ENCODE results near the gene NPC1. TPM values are rescaled to one million over a fixed set of nuclear protein-coding genes. Genes with fewer than 3 reads are reported as not detected.
A peak's percentile ranks its signal among the peaks of the same experiment; 100 is the strongest.

NPC1 gene
- polyA plus RNA-seq, 3 donors, result 7.5 to 17.9 (median 17.7) TPM

GRCh38 chr18:23599809-23600208 lies 13.5 kb upstream of the NPC1 start:
- Mint-ChIP-seq H3K27ac (no peak overlapping the region), H3K27me3 (ENCODE audit: low read depth in 3 of 3) (peaks cover 1 to 12% (median 2%) of the 10 kb centered on the region in 3 donors), H3K4me1 (peaks cover 21% of the 10 kb centered on the region), H3K9me3 (peaks cover 0 to 1% (median 0%) of the 10 kb centered on the region in 7 donors), H3K36me3 (no peaks in the 10 kb centered on the region), H3K4me3 (no peak overlapping the region)
- no peaks in the 10 kb centered on the region for H3K9me3 ChIP-seq (replicated peaks in 1 of 2; ENCODE audit: control insufficient read depth in 1 of 2, insufficient read depth in 1 of 2, low read length in 2 of 2)
- H3K9ac ChIP-seq (ENCODE audit: insufficient read depth, low read length, poor library complexity, severe bottlenecking), result no peak overlapping the region
- no peaks in the 10 kb centered on the region for H3K79me2 ChIP-seq (ENCODE audit: insufficient read depth, low read length)
- H4K20me1 ChIP-seq (ENCODE audit: insufficient read depth, low read length), result no peaks in the 10 kb centered on the region
- no peak overlapping the region for H3K4me2 ChIP-seq (replicated peaks; ENCODE audit: extremely low read depth, low read length, poor library complexity, severe bottlenecking)
- H2AFZ ChIP-seq (ENCODE audit: insufficient read depth, low read depth, low read length, poor library complexity, severe bottlenecking), result no peak overlapping the region
- no CpG with 5 or more reads among the region's 1 CpG for WGBS (ENCODE audit: insufficient coverage)
- no peak overlapping the region for H3K4me3 ChIP-seq (replicated peaks in 1 of 3; ENCODE audit: low read depth in 2 of 3, low read length in 3 of 3)
- intact Hi-C loops (cut with micrococcal nuclease), result no loop called here
- DNase-seq, result no peak
- TF ChIP-seq CTCF (IDR thresholded peaks at IDR 0.05), result no peak
- peaks cover 16 to 18% of the 10 kb centered on the region in 2 donors for H3K4me1 ChIP-seq (ENCODE audit: control insufficient read depth in 1 of 2, insufficient read depth in 2 of 2, low read length in 2 of 2)
- H3K36me3 ChIP-seq (replicated peaks in 1 of 2; ENCODE audit: control insufficient read depth in 1 of 2, insufficient read depth in 2 of 2, low read length in 2 of 2), result no peaks in the 10 kb centered on the region
- no peak overlapping the region for H3K27ac ChIP-seq (ENCODE audit: low read depth in 1 of 2, low read length in 2 of 2)
- no peaks in the 10 kb centered on the region for H3K27me3 ChIP-seq (ENCODE audit: control insufficient read depth in 2 of 2, insufficient read depth in 2 of 2, low read length in 2 of 2)

DNA sequence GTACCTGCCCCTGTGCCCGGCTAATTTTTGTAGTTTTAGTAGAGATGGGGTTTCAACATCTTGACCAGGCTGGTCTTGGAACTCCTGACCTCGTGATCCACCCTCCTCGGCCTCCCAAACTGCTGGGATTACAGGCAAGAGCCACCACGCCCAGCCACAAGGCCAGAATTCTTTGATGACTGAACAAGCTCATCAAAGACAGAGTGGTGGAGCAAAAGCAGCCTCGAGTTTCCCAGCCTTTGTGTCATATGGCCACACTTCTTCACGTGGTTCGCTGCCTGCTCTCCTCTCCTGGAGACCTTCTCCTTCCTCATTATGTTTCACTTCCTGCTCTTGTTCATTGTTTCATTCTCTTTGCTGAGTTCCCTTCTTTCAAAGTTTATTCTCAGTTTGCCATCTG lies 9.9 kb upstream of the NPC1 start:
- no peaks in the 10 kb centered on the region for H4K20me1 ChIP-seq (ENCODE audit: insufficient read depth, low read length)
- no peak overlapping the region for H3K4me3 ChIP-seq (replicated peaks in 1 of 3; ENCODE audit: low read depth in 2 of 3, low read length in 3 of 3)
- intact Hi-C loops (cut with micrococcal nuclease), result no loop called here
- WGBS (ENCODE audit: insufficient coverage), result 33% methylated on average over 5 of the region's 7 CpGs
- H3K9ac ChIP-seq (ENCODE audit: insufficient read depth, low read length, poor library complexity, severe bottlenecking), result no peak overlapping the region
- H3K36me3 ChIP-seq (replicated peaks in 1 of 2; ENCODE audit: control insufficient read depth in 1 of 2, insufficient read depth in 2 of 2, low read length in 2 of 2), result no peaks in the 10 kb centered on the region
- H3K4me1 ChIP-seq (ENCODE audit: control insufficient read depth in 1 of 2, insufficient read depth in 2 of 2, low read length in 2 of 2), result peaks cover 26 to 34% of the 10 kb centered on the region in 2 donors
- peak overlapping the region; percentile 37 to 91 (median 81) for H3K27ac Mint-ChIP-seq
- no peaks in the 10 kb centered on the region for H3K27me3 ChIP-seq (ENCODE audit: control insufficient read depth in 2 of 2, insufficient read depth in 2 of 2, low read length in 2 of 2)
- no peak overlapping the region for H3K4me2 ChIP-seq (replicated peaks; ENCODE audit: extremely low read depth, low read length, poor library complexity, severe bottlenecking)
- peak; percentile 71 to 86 (median 79) for DNase-seq
- peak overlapping the region in 1 of 2 donors; percentile 39 for H3K4me3 Mint-ChIP-seq
- peaks cover 37% of the 10 kb centered on the region for H3K4me1 Mint-ChIP-seq
- no peak for TF ChIP-seq CTCF (IDR thresholded peaks at IDR 0.05)
- H3K9me3 Mint-ChIP-seq, result peaks cover 0 to 4% (median 0%) of the 10 kb centered on the region in 7 donors
- no peak overlapping the region for H2AFZ ChIP-seq (ENCODE audit: insufficient read depth, low read depth, low read length, poor library complexity, severe bottlenecking)
- H3K36me3 Mint-ChIP-seq, result peaks cover 1 to 2% of the 10 kb centered on the region in 2 donors
- no peaks in the 10 kb centered on the region for H3K9me3 ChIP-seq (replicated peaks in 1 of 2; ENCODE audit: control insufficient read depth in 1 of 2, insufficient read depth in 1 of 2, low read length in 2 of 2)
- peak overlapping the region; percentile 33 to 49 for H3K27ac ChIP-seq (ENCODE audit: low read depth in 1 of 2, low read length in 2 of 2)
- peaks cover 0 to 7% (median 1%) of the 10 kb centered on the region in 3 donors for H3K27me3 Mint-ChIP-seq (ENCODE audit: low read depth in 3 of 3)
- H3K79me2 ChIP-seq (ENCODE audit: insufficient read depth, low read length), result no peaks in the 10 kb centered on the region

Measured in CD14-positive monocyte (primary cell).